Esophagus (tissue), 2 donors: ENCODE measurements around the gene TMEM63B. TPM values are rescaled to one million over a fixed set of nuclear protein-coding genes. Genes with fewer than 3 reads are reported as not detected.

Experiments used
- H3K27ac ChIP-seq, 2 donors: one replicate each; pipeline ENCODE4 v1.5.1; 2013; ENCODE audit warnings: low read depth in 2 of 2, mild to moderate bottlenecking in 2 of 2, inconsistent platforms in 1 of 2, low read length in 1 of 2, moderate library complexity in 1 of 2
- H3K27me3 ChIP-seq, 2 donors: one replicate each; pipeline ENCODE4 v1.6.1; 2013; ENCODE audit warnings: low read length in 2 of 2, control low read depth in 1 of 2, mild to moderate bottlenecking in 1 of 2; ENCODE audit not compliant: insufficient read depth in 2 of 2, control insufficient read depth in 1 of 2
- H3K36me3 ChIP-seq, 2 donors: one replicate each; pipeline ENCODE4 v1.6.1; 2013; ENCODE audit warnings: low read length in 1 of 2; ENCODE audit not compliant: control insufficient read depth in 2 of 2, insufficient read depth in 2 of 2
- H3K4me1 ChIP-seq, 2 donors: one replicate each; pipeline ENCODE4 v1.6.1; 2013; ENCODE audit warnings: low read length in 1 of 2; ENCODE audit not compliant: control insufficient read depth in 2 of 2, insufficient read depth in 2 of 2
- H3K4me3 ChIP-seq, 2 donors: one replicate each; pipeline ENCODE4 v1.5.1; 2013; ENCODE audit warnings: low read length in 2 of 2, mild to moderate bottlenecking in 2 of 2, low read depth in 1 of 2, moderate library complexity in 1 of 2
- H3K9me3 ChIP-seq, 2 donors: one replicate each; pipeline ENCODE4 v1.6.1; 2013; ENCODE audit warnings: mild to moderate bottlenecking in 2 of 2, low read depth in 1 of 2, low read length in 1 of 2, moderate library complexity in 1 of 2; ENCODE audit not compliant: control insufficient read depth in 2 of 2, insufficient read depth in 1 of 2
- WGBS, 2 donors: extraction: QIAGEN DNeasy Blood & Tissue Kit; methylation state at CpG; one replicate each; pipeline ENCODE4 v1.1.7; 2013; 5-methylcytosine and 5-hydroxymethylcytosine counted together
- polyA plus RNA-seq, 2 donors: library from polyadenylated mRNA; stranded (reverse); fragments of 200-250 nt; gene quantifications; one replicate each; pipeline ENCODE4 v1.2.3, GENCODE V29; 2013
- donor health status: healthy with polysubstance abuse.
- donor health status: Bipolar disorder and iron deficiency.

Gene TMEM63B
- polyA plus RNA-seq, 2 donors, result 21.6 to 37.9 TPM

- Histone ChIP-seq H3K36me3 (no peaks in the 10 kb centered on the region), H3K4me3 (no peak overlapping the region), H3K27ac (no peak overlapping the region), H3K9me3 (no peaks in the 10 kb centered on the region), H3K27me3 (no peaks in the 10 kb centered on the region), H3K4me1 (peaks cover 0 to 14% of the 10 kb centered on the region in 2 donors)
- WGBS, 2 donors, result 82 to 87% methylated on average over 6 of the region's 6 CpGs
Measured at GRCh38 chr6:44203955-44204354, 76.6 kb downstream of the TMEM63B start.

Other genes with a start within 250 kb of the TMEM63B start
- gene MRPL14, start 102 bp upstream of the TMEM63B start, polyA plus RNA-seq, result 10 to 100 TPM; 31.9 to 63.8 TPM
- under 1 TPM; 0.19 to 0.29 TPM for gene CAPN11, start 31.3 kb downstream of the TMEM63B start, polyA plus RNA-seq
- under 1 TPM in 1 of 2 donors, not detected in 1; 0.05 TPM for gene MYMX, start 89.4 kb downstream of the TMEM63B start, polyA plus RNA-seq
- 10 to 100 TPM; 11.6 to 18.5 TPM for gene SLC29A1, start 96.0 kb downstream of the TMEM63B start, polyA plus RNA-seq
- 100 to 1,000 TPM; 129 to 403 TPM for gene HSP90AB1, start 119.5 kb downstream of the TMEM63B start, polyA plus RNA-seq
- 10 to 100 TPM in 1 of 2 donors, 1 to 10 TPM in 1; 4.3 to 13.0 TPM for gene SLC35B2, start 130.0 kb downstream of the TMEM63B start, polyA plus RNA-seq
- gene NFKBIE, start 138.0 kb downstream of the TMEM63B start, polyA plus RNA-seq, result 1 to 10 TPM; 3.8 to 8.1 TPM
- under 1 TPM in 1 of 2 donors, not detected in 1; 0.06 TPM for gene TMEM151B, start 142.9 kb downstream of the TMEM63B start, polyA plus RNA-seq
- 1 to 10 TPM; 7.0 to 8.5 TPM for gene AARS2, start 185.8 kb downstream of the TMEM63B start, polyA plus RNA-seq
- not detected for gene SPATS1, start 215.1 kb downstream of the TMEM63B start, polyA plus RNA-seq